HepG2 (cell line): ENCODE results near the gene DALRD3. TPM values are rescaled to one million over a fixed set of nuclear protein-coding genes. Genes with fewer than 3 reads are reported as not detected.

ENCODE experiments used
- ELF1 ChIP-seq: sonication (generic); formaldehyde crosslinking; IDR thresholded peaks from 2 replicates; pipeline ENCODE4 v1.4.0; 2020; ENCODE audit warnings: missing genetic modification reagents
- GPN1 ChIP-seq: sonication (generic); formaldehyde crosslinking; IDR thresholded peaks from 2 replicates; pipeline ENCODE4 v1.5.1; 2020; ENCODE audit warnings: missing genetic modification reagents, borderline replicate concordance
- HMG20B ChIP-seq: conservative IDR thresholded peaks from 2 replicates; pipeline ENCODE4 v1.6.1; 2016; ENCODE audit warnings: missing genetic modification reagents, missing compliant biosample characterization
- KLF11 ChIP-seq: IDR thresholded peaks from 2 replicates; pipeline ENCODE4 v1.6.1; 2016; ENCODE audit warnings: missing compliant biosample characterization
- KMT2A ChIP-seq: sonication (generic); formaldehyde crosslinking; IDR thresholded peaks from 2 replicates; pipeline ENCODE4 v1.4.0; 2020; ENCODE audit warnings: missing genetic modification reagents
- NCOA2 ChIP-seq: sonication (generic); formaldehyde crosslinking; IDR thresholded peaks from 2 replicates; pipeline ENCODE4 v1.8.0; 2022; ENCODE audit warnings: inconsistent platforms
- ZNF644 ChIP-seq: IDR thresholded peaks from 2 replicates; pipeline ENCODE4 v1.6.1; 2016; ENCODE audit warnings: low read depth
- polyA plus RNA-seq, 8 experiments: library from polyadenylated mRNA; depleted of rRNA in 3 of 8; stranded (reverse) in 7 of 8; unstranded in 1 of 8; fragments of >200 nt; fragmentation: Illumina TruSeq in 4 of 8; extraction: Trizol in 4 of 8; gene quantifications; 2 replicates each; pipeline versions ENCODE4 v1.2.1 to v1.2.3, GENCODE V29; 2011 to 2016; ENCODE audit warnings: low read depth in 4 of 8, missing spikeins in 1 of 8, mixed read lengths in 1 of 8; ENCODE audit not compliant: insufficient read depth in 1 of 8
- total RNA-seq, 5 experiments: library from RNA; depleted of rRNA; stranded (reverse); fragments of >200 nt; fragmentation: Illumina TruSeq; extraction: Trizol; gene quantifications; 2 replicates each; pipeline ENCODE4 v1.2.3, GENCODE V29; 2016; ENCODE audit warnings: low read depth in 1 of 5
- TF ChIP-seq, protein P1 (sequence below): sonication (generic); formaldehyde crosslinking; IDR thresholded peaks from 2 replicates; pipeline ENCODE4 v1.5.0; 2020; ENCODE audit warnings: mild to moderate bottlenecking, missing genetic modification reagents, borderline replicate concordance
- TF ChIP-seq, protein P2 (sequence below), 2 experiments: sonication (generic) in 1 of 2; formaldehyde crosslinking in 1 of 2; IDR thresholded peaks; 2 replicates each; pipeline versions ENCODE4 v1.4.0 to v1.6.1; 2018 to 2020; ENCODE audit warnings: missing genetic modification reagents in 2 of 2, borderline replicate concordance in 1 of 2, low read depth in 1 of 2, mild to moderate bottlenecking in 1 of 2, missing biosample characterization in 1 of 2
- TF ChIP-seq, protein P3 (sequence below): IDR thresholded peaks from 2 replicates; pipeline ENCODE4 v1.6.1; 2016; ENCODE audit warnings: mild to moderate bottlenecking, missing biosample characterization, missing genetic modification reagents
- TF ChIP-seq, protein P4 (sequence below): sonication (generic); formaldehyde crosslinking; IDR thresholded peaks from 2 replicates; pipeline ENCODE4 v1.4.0; 2020; ENCODE audit warnings: missing genetic modification reagents

Gene DALRD3
- total and polyA plus RNA-seq, 2 of the 13 experiments (the other 11 are each of a cell fraction or from before 2014, with no cell fraction given), result 19.9 to 36.5 TPM

DNA sequence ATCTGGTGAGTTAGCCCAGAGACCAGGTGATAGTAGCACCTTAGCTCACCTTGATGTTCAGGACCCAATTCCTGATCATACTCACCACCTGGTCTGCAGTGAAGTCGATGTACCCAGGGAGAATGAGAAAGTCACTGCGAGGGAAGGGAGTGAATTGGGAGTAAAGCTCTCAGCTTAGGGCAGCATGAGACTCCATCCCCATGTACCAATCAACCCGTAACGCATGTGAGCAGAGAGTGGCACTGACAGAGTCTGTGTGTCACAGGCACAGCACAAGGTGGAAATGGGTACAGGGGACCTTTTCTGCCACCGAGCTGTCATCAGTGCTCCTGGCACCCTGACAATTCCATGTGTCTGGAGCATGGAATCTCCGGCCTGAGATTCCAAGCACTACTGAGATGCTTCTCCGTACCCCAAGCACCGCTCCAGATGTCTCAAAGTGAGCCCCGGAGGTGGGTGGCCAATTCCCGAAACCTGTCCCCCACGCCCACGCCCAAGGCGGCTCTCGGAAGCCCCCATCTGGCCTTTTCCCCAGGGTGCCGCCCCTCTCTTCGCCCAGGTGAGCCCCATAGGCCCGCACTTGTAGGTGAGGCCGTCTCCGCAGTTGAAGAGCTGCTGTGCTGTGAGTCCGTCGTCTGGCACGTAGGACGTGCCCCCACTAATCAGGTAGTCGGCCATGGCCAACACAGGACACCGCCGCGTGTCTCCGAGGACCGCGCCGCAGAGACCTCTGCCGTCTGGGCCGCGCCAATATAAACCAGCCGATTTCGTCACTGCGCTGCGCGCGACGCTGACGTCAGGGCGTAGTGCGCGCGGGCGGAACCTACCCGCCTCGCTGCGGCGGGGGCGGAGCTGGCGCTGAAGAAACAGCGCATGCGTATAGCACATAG is 10.5 kb upstream of the DALRD3 start, which contains the start of gene IMPDH2 (continued):
- peak; percentile 81; the same call in 1 of the 2 replicates for TF ChIP-seq KMT2A
- TF ChIP-seq ELF1 (CRISPR knock-in tag), result peak; percentile 78
- TF ChIP-seq, protein P1, sequence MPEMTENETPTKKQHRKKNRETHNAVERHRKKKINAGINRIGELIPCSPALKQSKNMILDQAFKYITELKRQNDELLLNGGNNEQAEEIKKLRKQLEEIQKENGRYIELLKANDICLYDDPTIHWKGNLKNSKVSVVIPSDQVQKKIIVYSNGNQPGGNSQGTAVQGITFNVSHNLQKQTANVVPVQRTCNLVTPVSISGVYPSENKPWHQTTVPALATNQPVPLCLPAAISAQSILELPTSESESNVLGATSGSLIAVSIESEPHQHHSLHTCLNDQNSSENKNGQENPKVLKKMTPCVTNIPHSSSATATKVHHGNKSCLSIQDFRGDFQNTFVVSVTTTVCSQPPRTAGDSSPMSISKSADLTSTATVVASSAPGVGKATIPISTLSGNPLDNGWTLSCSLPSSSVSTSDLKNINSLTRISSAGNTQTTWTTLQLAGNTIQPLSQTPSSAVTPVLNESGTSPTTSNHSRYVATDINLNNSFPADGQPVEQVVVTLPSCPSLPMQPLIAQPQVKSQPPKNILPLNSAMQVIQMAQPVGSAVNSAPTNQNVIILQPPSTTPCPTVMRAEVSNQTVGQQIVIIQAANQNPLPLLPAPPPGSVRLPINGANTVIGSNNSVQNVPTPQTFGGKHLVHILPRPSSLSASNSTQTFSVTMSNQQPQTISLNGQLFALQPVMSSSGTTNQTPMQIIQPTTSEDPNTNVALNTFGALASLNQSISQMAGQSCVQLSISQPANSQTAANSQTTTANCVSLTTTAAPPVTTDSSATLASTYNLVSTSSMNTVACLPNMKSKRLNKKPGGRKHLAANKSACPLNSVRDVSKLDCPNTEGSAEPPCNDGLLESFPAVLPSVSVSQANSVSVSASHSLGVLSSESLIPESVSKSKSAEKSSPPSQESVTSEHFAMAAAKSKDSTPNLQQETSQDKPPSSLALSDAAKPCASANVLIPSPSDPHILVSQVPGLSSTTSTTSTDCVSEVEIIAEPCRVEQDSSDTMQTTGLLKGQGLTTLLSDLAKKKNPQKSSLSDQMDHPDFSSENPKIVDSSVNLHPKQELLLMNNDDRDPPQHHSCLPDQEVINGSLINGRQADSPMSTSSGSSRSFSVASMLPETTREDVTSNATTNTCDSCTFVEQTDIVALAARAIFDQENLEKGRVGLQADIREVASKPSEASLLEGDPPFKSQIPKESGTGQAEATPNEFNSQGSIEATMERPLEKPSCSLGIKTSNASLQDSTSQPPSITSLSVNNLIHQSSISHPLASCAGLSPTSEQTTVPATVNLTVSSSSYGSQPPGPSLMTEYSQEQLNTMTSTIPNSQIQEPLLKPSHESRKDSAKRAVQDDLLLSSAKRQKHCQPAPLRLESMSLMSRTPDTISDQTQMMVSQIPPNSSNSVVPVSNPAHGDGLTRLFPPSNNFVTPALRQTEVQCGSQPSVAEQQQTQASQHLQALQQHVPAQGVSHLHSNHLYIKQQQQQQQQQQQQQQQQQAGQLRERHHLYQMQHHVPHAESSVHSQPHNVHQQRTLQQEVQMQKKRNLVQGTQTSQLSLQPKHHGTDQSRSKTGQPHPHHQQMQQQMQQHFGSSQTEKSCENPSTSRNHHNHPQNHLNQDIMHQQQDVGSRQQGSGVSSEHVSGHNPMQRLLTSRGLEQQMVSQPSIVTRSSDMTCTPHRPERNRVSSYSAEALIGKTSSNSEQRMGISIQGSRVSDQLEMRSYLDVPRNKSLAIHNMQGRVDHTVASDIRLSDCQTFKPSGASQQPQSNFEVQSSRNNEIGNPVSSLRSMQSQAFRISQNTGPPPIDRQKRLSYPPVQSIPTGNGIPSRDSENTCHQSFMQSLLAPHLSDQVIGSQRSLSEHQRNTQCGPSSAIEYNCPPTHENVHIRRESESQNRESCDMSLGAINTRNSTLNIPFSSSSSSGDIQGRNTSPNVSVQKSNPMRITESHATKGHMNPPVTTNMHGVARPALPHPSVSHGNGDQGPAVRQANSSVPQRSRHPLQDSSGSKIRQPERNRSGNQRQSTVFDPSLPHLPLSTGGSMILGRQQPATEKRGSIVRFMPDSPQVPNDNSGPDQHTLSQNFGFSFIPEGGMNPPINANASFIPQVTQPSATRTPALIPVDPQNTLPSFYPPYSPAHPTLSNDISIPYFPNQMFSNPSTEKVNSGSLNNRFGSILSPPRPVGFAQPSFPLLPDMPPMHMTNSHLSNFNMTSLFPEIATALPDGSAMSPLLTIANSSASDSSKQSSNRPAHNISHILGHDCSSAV (CRISPR knock-in tag), result no peak
- TF ChIP-seq, protein P2, sequence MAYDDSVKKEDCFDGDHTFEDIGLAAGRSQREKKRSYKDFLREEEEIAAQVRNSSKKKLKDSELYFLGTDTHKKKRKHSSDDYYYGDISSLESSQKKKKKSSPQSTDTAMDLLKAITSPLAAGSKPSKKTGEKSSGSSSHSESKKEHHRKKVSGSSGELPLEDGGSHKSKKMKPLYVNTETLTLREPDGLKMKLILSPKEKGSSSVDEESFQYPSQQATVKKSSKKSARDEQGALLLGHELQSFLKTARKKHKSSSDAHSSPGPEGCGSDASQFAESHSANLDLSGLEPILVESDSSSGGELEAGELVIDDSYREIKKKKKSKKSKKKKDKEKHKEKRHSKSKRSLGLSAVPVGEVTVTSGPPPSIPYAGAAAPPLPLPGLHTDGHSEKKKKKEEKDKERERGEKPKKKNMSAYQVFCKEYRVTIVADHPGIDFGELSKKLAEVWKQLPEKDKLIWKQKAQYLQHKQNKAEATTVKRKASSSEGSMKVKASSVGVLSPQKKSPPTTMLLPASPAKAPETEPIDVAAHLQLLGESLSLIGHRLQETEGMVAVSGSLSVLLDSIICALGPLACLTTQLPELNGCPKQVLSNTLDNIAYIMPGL (CRISPR knock-in tag; IDR thresholded peaks at IDR 0.05; ENCODE audit: borderline replicate concordance in 1 of 2, low read depth in 1 of 2), result peak; percentile 82 to 86
- TF ChIP-seq NCOA2 (CRISPR knock-in tag), result 0 out of 2 replicates have a peak, but pooled peaks have one; percentile 63
- TF ChIP-seq KLF11 (CRISPR knock-in tag), result peak; percentile 87
- TF ChIP-seq, protein P3, sequence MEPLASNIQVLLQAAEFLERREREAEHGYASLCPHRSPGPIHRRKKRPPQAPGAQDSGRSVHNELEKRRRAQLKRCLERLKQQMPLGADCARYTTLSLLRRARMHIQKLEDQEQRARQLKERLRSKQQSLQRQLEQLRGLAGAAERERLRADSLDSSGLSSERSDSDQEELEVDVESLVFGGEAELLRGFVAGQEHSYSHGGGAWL (CRISPR knock-in tag), result peak; percentile 90; the same call in 1 of the 2 replicates
- TF ChIP-seq, protein P4, sequence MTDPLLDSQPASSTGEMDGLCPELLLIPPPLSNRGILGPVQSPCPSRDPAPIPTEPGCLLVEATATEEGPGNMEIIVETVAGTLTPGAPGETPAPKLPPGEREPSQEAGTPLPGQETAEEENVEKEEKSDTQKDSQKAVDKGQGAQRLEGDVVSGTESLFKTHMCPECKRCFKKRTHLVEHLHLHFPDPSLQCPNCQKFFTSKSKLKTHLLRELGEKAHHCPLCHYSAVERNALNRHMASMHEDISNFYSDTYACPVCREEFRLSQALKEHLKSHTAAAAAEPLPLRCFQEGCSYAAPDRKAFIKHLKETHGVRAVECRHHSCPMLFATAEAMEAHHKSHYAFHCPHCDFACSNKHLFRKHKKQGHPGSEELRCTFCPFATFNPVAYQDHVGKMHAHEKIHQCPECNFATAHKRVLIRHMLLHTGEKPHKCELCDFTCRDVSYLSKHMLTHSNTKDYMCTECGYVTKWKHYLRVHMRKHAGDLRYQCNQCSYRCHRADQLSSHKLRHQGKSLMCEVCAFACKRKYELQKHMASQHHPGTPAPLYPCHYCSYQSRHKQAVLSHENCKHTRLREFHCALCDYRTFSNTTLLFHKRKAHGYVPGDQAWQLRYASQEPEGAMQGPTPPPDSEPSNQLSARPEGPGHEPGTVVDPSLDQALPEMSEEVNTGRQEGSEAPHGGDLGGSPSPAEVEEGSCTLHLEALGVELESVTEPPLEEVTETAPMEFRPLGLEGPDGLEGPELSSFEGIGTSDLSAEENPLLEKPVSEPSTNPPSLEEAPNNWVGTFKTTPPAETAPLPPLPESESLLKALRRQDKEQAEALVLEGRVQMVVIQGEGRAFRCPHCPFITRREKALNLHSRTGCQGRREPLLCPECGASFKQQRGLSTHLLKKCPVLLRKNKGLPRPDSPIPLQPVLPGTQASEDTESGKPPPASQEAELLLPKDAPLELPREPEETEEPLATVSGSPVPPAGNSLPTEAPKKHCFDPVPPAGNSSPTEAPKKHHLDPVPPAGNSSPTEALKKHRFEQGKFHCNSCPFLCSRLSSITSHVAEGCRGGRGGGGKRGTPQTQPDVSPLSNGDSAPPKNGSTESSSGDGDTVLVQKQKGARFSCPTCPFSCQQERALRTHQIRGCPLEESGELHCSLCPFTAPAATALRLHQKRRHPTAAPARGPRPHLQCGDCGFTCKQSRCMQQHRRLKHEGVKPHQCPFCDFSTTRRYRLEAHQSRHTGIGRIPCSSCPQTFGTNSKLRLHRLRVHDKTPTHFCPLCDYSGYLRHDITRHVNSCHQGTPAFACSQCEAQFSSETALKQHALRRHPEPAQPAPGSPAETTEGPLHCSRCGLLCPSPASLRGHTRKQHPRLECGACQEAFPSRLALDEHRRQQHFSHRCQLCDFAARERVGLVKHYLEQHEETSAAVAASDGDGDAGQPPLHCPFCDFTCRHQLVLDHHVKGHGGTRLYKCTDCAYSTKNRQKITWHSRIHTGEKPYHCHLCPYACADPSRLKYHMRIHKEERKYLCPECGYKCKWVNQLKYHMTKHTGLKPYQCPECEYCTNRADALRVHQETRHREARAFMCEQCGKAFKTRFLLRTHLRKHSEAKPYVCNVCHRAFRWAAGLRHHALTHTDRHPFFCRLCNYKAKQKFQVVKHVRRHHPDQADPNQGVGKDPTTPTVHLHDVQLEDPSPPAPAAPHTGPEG (CRISPR knock-in tag), result peak; percentile 64; the same call in 1 of the 2 replicates
- TF ChIP-seq HMG20B, result no peak
- no peak for TF ChIP-seq ZNF644 (CRISPR knock-in tag)
- peak; percentile 37; the same call in 1 of the 2 replicates for TF ChIP-seq GPN1
